ENCODE data around the gene ZNF500. TPM values are rescaled to one million over a fixed set of nuclear protein-coding genes. Genes with fewer than 3 reads are reported as not detected.

ZNF500 gene
- 6.8 to 9.2 TPM (median 9.1 TPM) in 5 replicates for total RNA-seq (2022; extraction: Qiagen RNA extraction)

DNA sequence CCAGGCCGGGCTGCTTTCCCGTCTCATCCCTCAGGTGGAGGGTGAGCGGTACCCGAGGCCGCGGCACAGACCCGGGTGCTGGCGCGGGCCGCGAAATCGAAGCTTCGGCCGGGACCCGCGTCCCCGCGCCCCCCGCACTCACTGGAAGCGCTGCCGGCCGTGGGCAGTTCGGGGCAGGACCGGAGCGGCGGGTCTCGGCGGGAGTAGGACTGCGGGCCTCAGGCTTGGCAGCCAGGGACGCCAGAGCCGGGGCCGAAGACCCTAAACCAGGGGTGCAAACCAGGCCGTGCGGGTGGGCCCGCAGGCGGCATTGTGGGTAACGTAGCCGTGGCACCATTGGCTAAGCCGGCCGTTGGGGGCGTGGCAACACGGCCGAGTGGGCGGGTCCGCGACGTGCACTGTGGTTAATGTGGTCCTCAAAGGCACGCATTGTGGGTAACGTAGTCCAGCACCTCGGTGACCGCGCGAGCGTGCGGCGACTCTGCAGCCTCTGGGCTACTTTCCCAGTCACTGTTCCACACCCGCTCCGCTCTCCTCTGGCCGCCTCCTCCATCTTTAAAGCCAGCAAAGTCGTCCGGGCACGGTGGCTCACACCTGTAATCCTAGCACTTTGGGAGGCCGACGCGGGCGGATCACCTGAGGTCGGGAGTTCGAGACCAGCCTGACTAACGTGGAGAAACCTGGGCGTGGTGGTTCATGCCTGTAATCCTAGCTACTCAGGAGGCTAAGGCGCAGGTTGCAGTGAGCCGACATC, at the start of gene ZNF500:
Gene ZNF500 (minus strand): TSS at position 288 of the 754 bp plus-strand sequence. CDS start 1,184 bp downstream, outside the sequence.

DNA sequence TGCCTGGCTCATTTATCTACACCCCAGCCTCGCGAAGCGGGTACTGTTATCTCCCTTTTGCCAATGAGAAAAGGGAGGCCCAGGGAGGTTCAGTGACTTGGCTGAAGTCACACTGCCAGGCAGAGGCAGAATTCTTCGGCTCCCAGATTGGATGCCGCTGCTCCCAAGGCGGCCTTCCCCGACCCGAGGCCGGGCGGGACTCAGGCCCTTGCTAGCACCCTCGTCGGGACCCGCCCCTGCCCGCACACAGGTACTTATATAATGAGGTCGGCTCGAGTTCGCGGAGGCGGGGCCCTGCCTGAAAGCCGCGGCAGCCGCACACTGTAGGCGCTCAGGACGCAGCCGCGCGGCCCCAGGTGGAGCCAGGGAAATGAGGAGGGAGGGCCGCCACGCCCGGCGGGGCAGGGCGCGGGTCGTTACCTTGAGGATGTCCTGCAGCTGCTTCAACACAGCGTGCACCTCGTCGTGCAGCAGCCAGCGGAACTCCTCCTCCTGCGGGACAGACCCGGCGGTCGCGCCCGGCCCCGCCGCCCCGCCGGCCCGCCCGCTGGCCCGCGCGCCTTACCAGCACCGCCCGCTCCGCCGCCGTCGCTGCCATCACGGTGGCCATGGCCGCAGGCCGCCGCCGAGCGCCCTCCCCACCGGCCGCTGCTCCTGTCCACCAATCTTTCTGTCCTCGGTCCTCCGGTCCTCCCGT, 35.1 kb upstream of the ZNF500 start, which contains the start of gene ROGDI:
Gene ROGDI (minus strand): TSS at position 672 of the 697 bp plus-strand sequence. CDS start 62 bp downstream, at position 610.

DNA sequence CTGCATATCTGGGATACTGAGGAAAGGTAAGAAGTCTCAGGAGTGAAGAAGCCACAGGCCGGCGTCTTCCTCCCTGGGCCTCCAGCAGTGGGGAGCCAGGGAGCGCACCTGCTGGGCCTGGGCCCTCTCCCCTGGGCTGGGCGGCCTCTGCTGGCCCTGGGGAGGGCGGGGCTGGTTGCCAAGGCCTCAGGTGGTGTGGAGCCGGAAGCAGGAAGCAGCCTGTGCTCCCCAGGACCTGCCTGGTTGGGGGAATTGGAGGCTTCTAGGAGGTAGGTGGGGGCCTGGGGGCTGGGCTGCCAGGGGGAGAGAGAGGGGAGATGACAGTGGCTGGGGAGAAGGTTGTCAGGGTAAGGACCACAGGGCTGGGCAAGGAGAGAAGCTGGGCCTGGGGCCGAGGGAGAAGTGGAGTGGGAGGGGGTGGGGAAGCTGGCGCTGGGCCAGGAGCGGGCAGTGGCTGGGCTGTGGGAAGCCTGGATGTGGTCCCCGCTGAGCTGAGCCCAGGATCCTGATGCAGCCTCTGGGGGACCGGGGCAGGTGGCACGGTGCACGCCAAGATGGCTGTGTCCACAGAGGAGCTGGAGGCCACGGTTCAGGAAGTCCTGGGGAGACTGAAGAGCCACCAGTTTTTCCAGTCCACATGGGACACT, 28.3 kb upstream of the ZNF500 start, which contains the start of gene SMIM22:
Gene SMIM22 (plus strand): TSS at position 189 of the 647 bp plus-strand sequence. CDS start 366 bp downstream, at position 555.

DNA sequence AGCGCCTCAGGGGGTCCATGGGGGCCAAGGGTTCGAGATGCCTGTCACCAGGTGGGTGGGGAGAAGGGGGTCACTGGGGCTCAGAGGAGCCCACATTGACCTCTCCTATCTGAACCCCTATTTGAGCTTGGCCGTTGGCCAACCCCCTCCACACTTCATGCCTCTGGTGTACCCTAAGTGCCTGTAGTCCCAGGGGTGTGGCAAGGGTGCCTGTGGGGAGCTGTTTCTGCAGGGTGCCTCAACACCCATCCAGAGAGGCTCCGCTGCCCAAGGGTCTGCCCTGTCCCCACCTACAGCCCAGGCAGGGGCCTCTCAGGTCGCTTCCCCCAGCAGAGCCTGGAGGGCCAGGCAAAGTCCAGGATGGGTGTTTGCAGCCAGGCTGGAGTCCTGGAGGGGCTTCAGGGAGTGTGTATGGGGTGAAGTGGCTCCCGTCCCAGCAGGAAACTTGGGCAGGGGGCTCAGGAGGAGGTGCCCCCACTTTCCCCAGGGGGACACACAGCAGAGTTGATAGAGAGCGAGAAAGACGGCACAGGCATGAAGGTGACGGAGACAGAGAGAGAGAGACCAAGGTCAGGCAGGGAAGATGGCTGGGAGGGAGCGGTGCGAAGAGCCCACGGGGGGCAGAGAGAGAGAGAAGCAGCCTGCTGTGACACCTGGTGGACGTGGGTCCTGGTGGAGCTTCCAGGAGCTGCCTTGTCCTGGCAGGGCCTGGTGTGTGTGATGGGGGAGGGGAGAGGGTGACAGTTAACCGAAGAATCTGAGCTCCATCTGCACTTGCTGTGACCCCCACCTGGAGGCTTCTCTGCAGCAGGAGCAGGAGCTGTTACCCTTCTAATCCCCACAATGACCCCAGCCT, 20.9 kb upstream of the ZNF500 start, which contains the start of gene SEPTIN12:
Gene SEPTIN12 (minus strand): TSS at position 719 of the 856 bp plus-strand sequence. CDS start 700 bp downstream, at position 19.

DNA sequence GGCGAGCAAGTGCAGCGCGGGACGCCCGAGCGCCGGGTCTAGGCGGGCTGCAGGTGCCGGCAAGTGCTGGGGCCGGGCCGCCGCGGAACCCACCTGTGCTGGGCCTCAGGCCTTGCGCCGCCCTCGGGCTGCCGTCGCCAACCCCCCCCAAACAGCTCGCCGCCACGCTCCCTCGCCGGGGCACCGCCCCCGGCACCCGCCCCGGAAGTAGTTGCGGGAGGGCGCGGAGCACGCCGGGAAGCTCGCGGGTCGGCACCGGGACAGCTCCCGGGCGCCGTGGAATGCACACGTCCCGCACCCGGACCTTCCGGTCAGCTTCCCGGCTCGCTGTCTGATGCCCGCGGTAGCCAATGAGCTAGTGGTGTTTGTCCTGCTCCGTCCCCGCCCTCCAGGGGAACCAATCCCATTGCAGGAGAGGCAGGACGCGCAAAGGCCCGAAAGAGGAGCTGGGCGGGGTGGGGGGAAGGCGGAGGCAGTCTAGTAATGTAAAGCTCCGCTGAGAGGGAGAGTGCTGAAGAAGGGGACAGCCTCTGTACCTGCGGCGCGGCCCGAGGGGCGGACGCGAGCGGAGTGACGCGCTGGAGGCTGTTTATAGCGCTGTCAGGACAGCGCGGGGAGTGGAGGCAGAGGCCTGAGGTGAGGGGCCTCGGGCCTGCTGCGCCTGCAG, 32.8 kb downstream of the ZNF500 start, which contains the start of the genes ANKS3 and DNAAF8:
Gene ANKS3 (minus strand): TSS at position 209 of the 667 bp plus-strand sequence. CDS start 4,122 bp downstream, outside the sequence.
Gene DNAAF8 (plus strand): TSS at position 475 of the 667 bp plus-strand sequence. CDS start 1,978 bp downstream, outside the sequence.

Other genes starting within 250 kb of the ZNF500 start
- 12.7 to 14.8 TPM (median 14.1 TPM) in 5 replicates for gene CDIP1, start 228.4 kb downstream of the ZNF500 start, total RNA-seq (2022; extraction: Qiagen RNA extraction)
- gene C16orf96, start 210.8 kb downstream of the ZNF500 start, total RNA-seq (2022; extraction: Qiagen RNA extraction): 0.05 to 0.08 TPM (median 0.06 TPM) in 4 of 5 replicates, not detected in the other
- gene UBALD1, start 152.3 kb downstream of the ZNF500 start, total RNA-seq (2022; extraction: Qiagen RNA extraction): 36.7 to 60.9 TPM (median 55.0 TPM) in 5 replicates
- gene MGRN1, start 142.3 kb downstream of the ZNF500 start, total RNA-seq (2022; extraction: Qiagen RNA extraction): 40.2 to 44.2 TPM (median 42.4 TPM) in 5 replicates
- gene NUDT16L1, start 73.6 kb downstream of the ZNF500 start, total RNA-seq (2022; extraction: Qiagen RNA extraction): 16.6 to 27.4 TPM (median 24.5 TPM) in 5 replicates
- gene ANKS3, start 32.9 kb downstream of the ZNF500 start, total RNA-seq (2022; extraction: Qiagen RNA extraction): 23.9 to 26.1 TPM (median 25.7 TPM) in 5 replicates
- 0.95 to 2.2 TPM (median 1.2 TPM) in 5 replicates for gene DNAAF8, start 32.6 kb downstream of the ZNF500 start, total RNA-seq (2022; extraction: Qiagen RNA extraction)
- not detected in 5 replicates for gene SEPTIN12, start 21.2 kb upstream of the ZNF500 start, total RNA-seq (2022; extraction: Qiagen RNA extraction)
- gene SMIM22, start 28.2 kb upstream of the ZNF500 start, total RNA-seq (2022; extraction: Qiagen RNA extraction): not detected in 5 replicates
- 11.2 to 14.4 TPM (median 13.6 TPM) in 5 replicates for gene ROGDI, start 35.5 kb upstream of the ZNF500 start, total RNA-seq (2022; extraction: Qiagen RNA extraction)
- gene GLYR1, start 80.1 kb upstream of the ZNF500 start, total RNA-seq (2022; extraction: Qiagen RNA extraction): 36.2 to 54.2 TPM (median 39.0 TPM) in 5 replicates
- gene UBN1, start 80.3 kb upstream of the ZNF500 start, total RNA-seq (2022; extraction: Qiagen RNA extraction): 24.8 to 29.0 TPM (median 26.5 TPM) in 5 replicates
- 4.0 to 5.6 TPM (median 4.9 TPM) in 5 replicates for gene PPL, start 170.0 kb upstream of the ZNF500 start, total RNA-seq (2022; extraction: Qiagen RNA extraction)
- gene SEC14L5, start 191.2 kb upstream of the ZNF500 start, total RNA-seq (2022; extraction: Qiagen RNA extraction): 0.01 to 0.03 TPM (median 0.02 TPM) in 4 of 5 replicates, not detected in the other

All from A549 treated with Hydrocortisone at 1 μM for 4 hours (cell line).